HEK293T (cell line): ENCODE data around the gene XAGE2.

Experiments used
- CTCF ChIA-PET: fragments of 350-600 bp; formaldehyde crosslinking; extraction: SDS; loops from one replicate; lab custom pipeline; 2021; ENCODE audit warnings: antibody characterized with exemption, inconsistent platforms; lab: Yijun Ruan, JAX
- POLR2A ChIA-PET: fragments of 350-600 bp; formaldehyde crosslinking; extraction: SDS; loops from one replicate; lab custom pipeline; 2020; ENCODE audit warnings: antibody characterized with exemption, inconsistent platforms; lab: Yijun Ruan, JAX
- DNase-seq: peaks from one replicate; pipeline ENCODE4 v3.0.0; 2012; ENCODE audit warnings: mixed read lengths; ENCODE audit errors: extremely low spot score
- ARNT ChIP-seq: fragments of 450-650 bp; IDR thresholded peaks from 2 replicates; pipeline ENCODE4 v1.6.1; 2017; ENCODE audit warnings: mild to moderate bottlenecking
- BHLHE40 ChIP-seq: fragments of 450-650 bp; IDR thresholded peaks from 2 replicates; pipeline ENCODE4 v1.6.1; 2016; ENCODE audit warnings: mild to moderate bottlenecking, moderate library complexity, borderline replicate concordance
- CTBP1 ChIP-seq: fragments of 450-650 bp; IDR thresholded peaks from 2 replicates; pipeline ENCODE4 v1.6.1; 2016; ENCODE audit warnings: borderline replicate concordance
- ELF4 ChIP-seq: fragments of 450-650 bp; IDR thresholded peaks from 2 replicates; pipeline ENCODE4 v1.6.1; 2017; ENCODE audit warnings: antibody characterized with exemption
- FOXA1 ChIP-seq: fragments of 450-650 bp; IDR thresholded peaks from 2 replicates; pipeline ENCODE4 v1.6.1; 2016; ENCODE audit warnings: mild to moderate bottlenecking
- FOXK2 ChIP-seq: fragments of 450-650 bp; IDR thresholded peaks from 2 replicates; pipeline ENCODE4 v1.6.1; 2016; ENCODE audit warnings: mild to moderate bottlenecking
- FOXM1 ChIP-seq: fragments of 450-650 bp; IDR thresholded peaks from 2 replicates; pipeline ENCODE4 v1.6.1; 2017; ENCODE audit warnings: mild to moderate bottlenecking, borderline replicate concordance
- HDGF ChIP-seq: fragments of 450-650 bp; IDR thresholded peaks from 2 replicates; pipeline ENCODE4 v1.6.1; 2017; ENCODE audit warnings: antibody characterized with exemption, borderline replicate concordance
- L3MBTL2 ChIP-seq: fragments of 450-650 bp; conservative IDR thresholded peaks from 2 replicates; pipeline ENCODE4 v1.6.1; 2016; ENCODE audit warnings: mild to moderate bottlenecking
- LEF1 ChIP-seq: fragments of 450-650 bp; IDR thresholded peaks from 2 replicates; pipeline ENCODE4 v1.6.1; 2017; ENCODE audit warnings: mild to moderate bottlenecking, borderline replicate concordance
- NFRKB ChIP-seq: fragments of 450-650 bp; IDR thresholded peaks from 2 replicates; pipeline ENCODE4 v1.6.1; 2016; ENCODE audit warnings: mild to moderate bottlenecking, moderate library complexity
- PKNOX1 ChIP-seq: fragments of 450-650 bp; IDR thresholded peaks from 2 replicates; pipeline ENCODE4 v1.6.1; 2016
- SP1 ChIP-seq: fragments of 450-650 bp; IDR thresholded peaks from 2 replicates; pipeline ENCODE4 v1.6.1; 2017
- SUZ12 ChIP-seq: fragments of 450-650 bp; IDR thresholded peaks from 2 replicates; pipeline ENCODE4 v1.6.1; 2016; ENCODE audit warnings: mild to moderate bottlenecking
- TARDBP ChIP-seq: fragments of 450-650 bp; IDR thresholded peaks from 2 replicates; pipeline ENCODE4 v1.6.1; 2016
- ZNF384 ChIP-seq: fragments of 450-650 bp; IDR thresholded peaks from 2 replicates; pipeline ENCODE4 v1.6.1; 2016

XAGE2 gene

GRCh38 chrX:52415304-52415703 lies 46.5 kb downstream of the XAGE2 start:
- no peak for DNase-seq
- ChIA-PET POLR2A (no interaction called here), CTCF (no interaction called here)
- TF ChIP-seq FOXK2 (no peak), LEF1 (no peak), BHLHE40 (no peak), PKNOX1 (no peak), NFRKB (no peak), FOXM1 (no peak), CTBP1 (no peak), ELF4 (no peak), L3MBTL2 (no peak), TARDBP (no peak), SP1 (no peak), ZNF384 (no peak), HDGF (no peak), FOXA1 (no peak), SUZ12 (no peak), ARNT (no peak)

- CTCF ChIA-PET = no interaction called here
- POLR2A ChIA-PET = no interaction called here
- no peak for TF ChIP-seq CTBP1
- TF ChIP-seq SP1 = no peak
- no peak for TF ChIP-seq NFRKB
- no peak for TF ChIP-seq SUZ12
- no peak for TF ChIP-seq FOXA1
- TF ChIP-seq TARDBP = no peak
- TF ChIP-seq PKNOX1 = no peak
- TF ChIP-seq BHLHE40 = no peak
- TF ChIP-seq ZNF384 = no peak
- no peak for TF ChIP-seq FOXM1
- no peak for TF ChIP-seq ELF4
- TF ChIP-seq LEF1 = no peak
- no peak for TF ChIP-seq L3MBTL2
- no peak for TF ChIP-seq HDGF
- no peak for TF ChIP-seq FOXK2
- no peak for DNase-seq
These were observed 48.0 kb downstream of the XAGE2 start for GRCh38 chrX:52416816-52417215.

- TF ChIP-seq FOXK2 = no peak
- TF ChIP-seq ARNT = no peak
- no peak for TF ChIP-seq FOXA1
- TF ChIP-seq ELF4 = no peak
- TF ChIP-seq PKNOX1 = no peak
- TF ChIP-seq SUZ12 = no peak
- TF ChIP-seq ZNF384 = no peak
- no peak for DNase-seq
- CTCF ChIA-PET = no interaction called here
- POLR2A ChIA-PET = no interaction called here
These were observed 52.1 kb downstream of the XAGE2 start for GRCh38 chrX:52420824-52421443.

GRCh38 chrX:52422884-52423283 lies 54.1 kb downstream of the XAGE2 start:
- POLR2A ChIA-PET = no interaction called here
- CTCF ChIA-PET = no interaction called here
- DNase-seq = no peak
- TF ChIP-seq ZNF384 (no peak), ELF4 (no peak), LEF1 (no peak), HDGF (no peak), BHLHE40 (no peak), PKNOX1 (no peak), NFRKB (no peak), ARNT (no peak), CTBP1 (no peak), FOXK2 (no peak), TARDBP (no peak), SUZ12 (no peak), SP1 (no peak), FOXM1 (no peak), FOXA1 (no peak), L3MBTL2 (no peak)

- no peak for TF ChIP-seq NFRKB
- TF ChIP-seq FOXK2 = no peak
- no peak for TF ChIP-seq ARNT
- no peak for TF ChIP-seq ZNF384
- TF ChIP-seq HDGF = no peak
- no peak for TF ChIP-seq LEF1
- TF ChIP-seq CTBP1 = no peak
- POLR2A ChIA-PET = no interaction called here
- DNase-seq = no peak
- CTCF ChIA-PET = no interaction called here
These were observed 55.8 kb downstream of the XAGE2 start for GRCh38 chrX:52424656-52425055.
